Measurements from ENCODE around the gene FAIM2. TPM values are rescaled to one million over a fixed set of nuclear protein-coding genes. Genes with fewer than 3 reads are reported as not detected.

Gene FAIM2
- total RNA-seq, 1 experiment from 2014 or later, result 49.8 TPM

DNA sequence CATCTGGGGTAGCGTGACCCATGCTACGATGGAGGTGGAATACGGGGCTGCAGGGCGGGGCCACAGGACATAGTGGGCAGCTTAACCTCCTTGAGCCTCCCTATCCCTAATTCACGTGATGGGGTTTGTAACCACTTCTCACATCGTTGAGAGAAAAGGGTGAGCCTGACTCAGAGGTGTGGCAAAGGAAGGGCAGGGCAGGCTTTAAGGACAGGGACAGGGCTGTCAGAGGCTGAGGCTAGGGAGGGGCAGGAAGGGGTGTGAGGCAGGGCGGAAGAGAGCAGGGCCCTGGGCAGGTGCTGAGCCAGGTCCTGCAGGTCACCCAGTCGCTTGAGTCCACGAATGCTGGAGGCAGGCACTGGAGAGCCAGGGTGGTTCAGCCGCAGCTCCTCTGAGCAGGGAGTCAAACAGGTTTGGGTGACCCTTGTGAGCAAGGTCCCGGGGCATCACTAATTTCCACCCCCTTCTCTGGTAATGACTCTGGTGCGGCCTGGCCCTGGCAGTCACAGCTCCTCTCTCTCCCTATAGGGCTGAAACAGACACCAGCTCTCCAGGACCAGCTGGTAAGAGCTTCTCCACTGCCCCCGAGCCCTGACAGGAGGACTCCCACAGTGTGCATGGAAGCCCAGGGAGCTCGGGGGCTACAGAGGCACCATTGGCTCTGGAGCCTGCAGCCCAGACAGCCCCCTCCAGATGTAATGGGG lies 39.4 kb upstream of the FAIM2 start:
- H4K20me1 ChIP-seq (ENCODE audit: insufficient read depth, low read depth, low read length), result no peaks in the 10 kb centered on the region

DNA sequence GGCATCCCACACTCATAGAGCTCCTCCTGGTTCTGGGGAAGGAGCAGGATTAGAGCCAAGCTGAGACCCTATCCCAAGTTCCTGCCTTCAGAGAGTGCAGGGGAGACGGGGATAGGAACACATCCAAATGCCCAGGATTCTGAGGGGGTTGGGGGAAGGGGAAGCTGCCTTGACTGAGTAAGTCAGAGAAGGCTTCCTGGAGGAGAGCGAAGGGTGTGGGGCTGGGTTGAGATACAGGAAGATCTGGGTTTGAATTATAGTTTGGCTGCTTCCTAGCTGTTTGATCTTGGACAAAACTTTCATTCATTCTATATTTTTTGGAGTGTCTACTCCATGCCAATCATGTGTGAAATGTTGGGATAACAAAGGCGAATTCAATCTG lies 38.8 kb upstream of the FAIM2 start:
- Histone ChIP-seq H3K27ac (ENCODE audit: low read length) (peak overlapping the region; percentile 99), H3K79me2 (ENCODE audit: low read length) (no peaks in the 10 kb centered on the region), H3K9me3 (ENCODE audit: low read length) (no peaks in the 10 kb centered on the region), H3K4me1 (ENCODE audit: low read length) (peaks cover 97% of the 10 kb centered on the region), H3K4me3 (ENCODE audit: low read length) (peak overlapping the region; percentile 67), H3K9ac (ENCODE audit: low read length) (peak overlapping the region; percentile 87), H2AFZ (ENCODE audit: low read length) (no peak overlapping the region), H3K36me3 (ENCODE audit: insufficient read depth, low read length) (no peaks in the 10 kb centered on the region), H3K4me2 (ENCODE audit: low read depth, low read length, poor library complexity, severe bottlenecking) (peak overlapping the region; percentile 81), H3K9me2 (replicated peaks; ENCODE audit: insufficient read depth, low read length) (no peaks in the 10 kb centered on the region), H4K20me1 (ENCODE audit: insufficient read depth, low read depth, low read length) (no peaks in the 10 kb centered on the region), H3K27me3 (ENCODE audit: low read length) (no peaks in the 10 kb centered on the region)
- peak; percentile 86 for DNase-seq

More for the DNA sequence above, 39.4 kb upstream of the FAIM2 start:
- Histone ChIP-seq H3K27me3 (ENCODE audit: low read length) (no peaks in the 10 kb centered on the region), H3K27ac (ENCODE audit: low read length) (peak overlapping the region; percentile 99), H2AFZ (ENCODE audit: low read length) (no peak overlapping the region), H3K4me2 (ENCODE audit: low read depth, low read length, poor library complexity, severe bottlenecking) (peak overlapping the region; percentile 81), H3K9ac (ENCODE audit: low read length) (peak overlapping the region; percentile 87), H3K9me2 (replicated peaks; ENCODE audit: insufficient read depth, low read length) (no peaks in the 10 kb centered on the region), H3K36me3 (ENCODE audit: insufficient read depth, low read length) (no peaks in the 10 kb centered on the region), H3K79me2 (ENCODE audit: low read length) (no peaks in the 10 kb centered on the region), H3K9me3 (ENCODE audit: low read length) (no peaks in the 10 kb centered on the region), H3K4me3 (ENCODE audit: low read length) (peak overlapping the region; percentile 67), H3K4me1 (ENCODE audit: low read length) (peaks cover 97% of the 10 kb centered on the region)
- DNase-seq, result peak; percentile 94

DNA sequence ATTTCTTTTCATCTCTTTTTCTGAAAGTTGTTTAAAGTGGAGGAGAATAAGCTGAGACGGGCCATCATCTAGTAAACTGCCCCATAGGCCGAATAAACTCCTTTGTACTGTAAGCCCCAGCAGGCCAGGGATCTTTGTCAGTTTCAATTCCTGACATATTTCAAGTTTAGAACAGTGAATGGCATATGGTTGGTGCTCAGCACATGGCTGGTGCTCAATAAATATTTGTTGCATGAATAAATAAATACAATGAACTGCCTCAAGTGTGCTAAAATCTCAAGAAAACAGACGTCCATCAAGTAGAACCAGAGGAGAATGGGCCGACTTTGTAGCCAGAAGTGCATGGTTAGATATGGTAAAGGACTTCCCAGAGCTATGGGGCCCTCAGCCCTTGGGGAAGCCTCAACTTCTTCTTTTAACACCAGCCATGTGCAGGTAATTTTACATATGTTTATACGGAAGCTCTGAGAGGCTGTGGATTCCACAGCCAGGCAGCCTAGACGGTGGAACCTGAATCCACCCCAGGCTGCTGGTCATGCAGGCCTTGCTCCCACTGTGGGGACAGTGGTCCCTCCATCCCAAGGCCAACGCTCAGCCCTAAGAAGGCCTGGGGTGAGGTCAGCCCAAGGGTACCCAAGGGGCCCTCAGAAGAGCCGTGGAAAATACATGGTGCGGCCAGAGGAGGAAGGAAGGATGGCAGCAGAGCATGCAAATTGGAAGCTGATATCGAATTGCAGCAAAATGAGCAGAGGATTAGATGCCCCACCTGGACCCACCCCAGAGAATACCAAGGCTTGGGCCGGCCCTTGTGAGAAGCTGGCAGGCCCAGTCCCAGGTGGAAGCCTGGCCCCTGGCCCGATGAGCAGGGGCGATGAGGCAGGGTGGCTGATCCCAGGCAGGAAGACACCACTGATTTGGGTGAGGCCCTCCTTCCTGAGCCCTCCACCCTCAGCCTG lies 38.1 kb upstream of the FAIM2 start:
- Histone ChIP-seq H3K4me3 (ENCODE audit: low read length) (peak overlapping the region; percentile 67), H3K4me1 (ENCODE audit: low read length) (peaks cover 93% of the 10 kb centered on the region), H3K9ac (ENCODE audit: low read length) (peak overlapping the region; percentile 87), H2AFZ (ENCODE audit: low read length) (no peak overlapping the region), H3K27ac (ENCODE audit: low read length) (peak overlapping the region; percentile 99), H4K20me1 (ENCODE audit: insufficient read depth, low read depth, low read length) (no peaks in the 10 kb centered on the region), H3K79me2 (ENCODE audit: low read length) (no peaks in the 10 kb centered on the region), H3K4me2 (ENCODE audit: low read depth, low read length, poor library complexity, severe bottlenecking) (peak overlapping the region; percentile 81), H3K9me3 (ENCODE audit: low read length) (no peaks in the 10 kb centered on the region), H3K27me3 (ENCODE audit: low read length) (no peaks in the 10 kb centered on the region), H3K36me3 (ENCODE audit: insufficient read depth, low read length) (no peaks in the 10 kb centered on the region), H3K9me2 (replicated peaks; ENCODE audit: insufficient read depth, low read length) (no peaks in the 10 kb centered on the region)
- peak; percentile 97 for DNase-seq

DNA sequence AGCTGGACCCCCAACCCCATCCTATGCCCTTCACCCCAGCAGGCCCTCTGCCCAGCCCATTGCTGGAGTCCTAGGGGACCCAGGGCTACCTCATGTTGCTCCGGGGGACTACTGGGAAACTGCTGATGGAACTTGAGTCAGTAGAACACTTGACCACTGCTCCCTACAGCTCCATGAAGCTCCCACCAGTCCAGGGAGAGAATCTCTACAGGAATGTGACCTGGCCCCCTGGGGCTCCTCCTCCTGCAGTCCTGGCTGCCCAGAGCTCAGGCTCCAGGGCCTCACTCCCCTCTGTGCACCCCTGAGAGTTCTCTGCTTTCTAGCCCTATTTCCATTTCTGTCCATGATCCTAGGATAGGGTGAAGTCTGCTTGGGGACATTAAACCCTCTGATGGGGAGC lies 36.0 kb upstream of the FAIM2 start:
- H3K9ac ChIP-seq (ENCODE audit: low read length), result no peak overlapping the region
- peak overlapping the region; percentile 48 for H3K27ac ChIP-seq (ENCODE audit: low read length)
- H3K9me2 ChIP-seq (replicated peaks; ENCODE audit: insufficient read depth, low read length), result no peaks in the 10 kb centered on the region
- no peaks in the 10 kb centered on the region for H3K9me3 ChIP-seq (ENCODE audit: low read length)
- no peak for DNase-seq
- H3K79me2 ChIP-seq (ENCODE audit: low read length), result no peaks in the 10 kb centered on the region
- H2AFZ ChIP-seq (ENCODE audit: low read length), result no peak overlapping the region
- H4K20me1 ChIP-seq (ENCODE audit: insufficient read depth, low read depth, low read length), result no peaks in the 10 kb centered on the region
- H3K27me3 ChIP-seq (ENCODE audit: low read length), result no peaks in the 10 kb centered on the region
- H3K4me3 ChIP-seq (ENCODE audit: low read length), result no peak overlapping the region
- H3K36me3 ChIP-seq (ENCODE audit: insufficient read depth, low read length), result no peaks in the 10 kb centered on the region
- H3K4me1 ChIP-seq (ENCODE audit: low read length), result peaks cover 73% of the 10 kb centered on the region
- no peak overlapping the region for H3K4me2 ChIP-seq (ENCODE audit: low read depth, low read length, poor library complexity, severe bottlenecking)

DNA sequence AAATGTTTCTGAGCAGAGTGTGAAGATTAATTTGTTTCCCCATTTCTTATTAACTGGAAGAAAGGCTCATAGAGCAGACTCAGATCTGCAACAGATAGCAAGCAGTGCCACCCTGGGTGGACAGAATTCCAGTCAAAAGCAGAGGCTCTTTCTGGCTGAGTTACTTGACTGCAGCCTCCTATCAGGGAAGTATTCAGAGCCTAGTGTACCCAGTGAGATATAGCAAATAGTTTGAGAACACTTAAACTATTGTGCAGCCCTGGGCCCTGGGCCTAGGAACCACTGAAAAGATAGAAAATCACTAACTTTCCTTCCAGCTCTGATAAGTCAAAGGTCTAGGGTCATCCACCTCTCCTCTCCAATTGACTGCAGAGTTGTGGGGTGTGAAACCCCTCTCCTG lies 35.6 kb upstream of the FAIM2 start:
- DNase-seq, result no peak
- no peaks in the 10 kb centered on the region for H3K27me3 ChIP-seq (ENCODE audit: low read length)
- H3K9me3 ChIP-seq (ENCODE audit: low read length), result no peaks in the 10 kb centered on the region
- H3K4me1 ChIP-seq (ENCODE audit: low read length), result peaks cover 71% of the 10 kb centered on the region
- H4K20me1 ChIP-seq (ENCODE audit: insufficient read depth, low read depth, low read length), result no peaks in the 10 kb centered on the region
- H2AFZ ChIP-seq (ENCODE audit: low read length), result no peak overlapping the region
- H3K4me2 ChIP-seq (ENCODE audit: low read depth, low read length, poor library complexity, severe bottlenecking), result no peak overlapping the region
- H3K27ac ChIP-seq (ENCODE audit: low read length), result peak overlapping the region; percentile 48
- H3K9ac ChIP-seq (ENCODE audit: low read length), result no peak overlapping the region
- H3K4me3 ChIP-seq (ENCODE audit: low read length), result no peak overlapping the region
- no peaks in the 10 kb centered on the region for H3K79me2 ChIP-seq (ENCODE audit: low read length)
- H3K9me2 ChIP-seq (replicated peaks; ENCODE audit: insufficient read depth, low read length), result no peaks in the 10 kb centered on the region
- no peaks in the 10 kb centered on the region for H3K36me3 ChIP-seq (ENCODE audit: insufficient read depth, low read length)

DNA sequence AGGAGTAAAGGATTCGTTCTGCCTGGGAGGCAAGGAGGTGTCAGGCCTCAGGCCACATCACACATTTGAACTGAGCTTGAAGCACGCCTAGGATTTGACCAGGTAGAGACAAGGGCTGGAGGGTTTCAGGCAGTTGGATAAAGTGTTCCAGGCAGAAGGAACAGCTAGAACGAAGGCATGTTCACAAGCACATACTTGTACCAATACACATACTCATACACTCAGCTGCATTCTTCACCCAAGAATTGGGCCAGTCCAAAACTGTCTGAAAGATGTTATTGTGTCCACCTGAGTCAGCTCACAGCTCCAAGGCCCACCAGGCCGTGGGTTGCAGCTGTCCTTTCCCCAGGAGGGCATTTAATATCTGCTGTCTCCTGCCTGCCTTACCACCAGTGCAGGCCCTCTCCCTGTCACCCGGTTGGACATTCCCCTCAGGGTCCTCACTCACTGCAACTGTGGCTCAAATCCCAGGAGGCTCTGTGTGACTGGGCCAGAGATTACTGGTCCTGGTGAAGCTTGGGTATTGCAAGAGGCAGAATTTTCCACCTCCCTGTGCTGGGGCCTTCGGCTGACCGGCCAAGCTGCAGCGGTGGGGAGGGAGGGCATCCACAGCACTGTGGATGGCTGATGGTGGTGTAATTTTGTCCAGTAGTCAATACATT lies 34.1 kb upstream of the FAIM2 start:
- Histone ChIP-seq H3K9me3 (ENCODE audit: low read length) (no peaks in the 10 kb centered on the region), H3K36me3 (ENCODE audit: insufficient read depth, low read length) (no peaks in the 10 kb centered on the region), H4K20me1 (ENCODE audit: insufficient read depth, low read depth, low read length) (no peaks in the 10 kb centered on the region), H3K9ac (ENCODE audit: low read length) (no peak overlapping the region), H3K27me3 (ENCODE audit: low read length) (no peaks in the 10 kb centered on the region), H3K27ac (ENCODE audit: low read length) (no peak overlapping the region), H3K79me2 (ENCODE audit: low read length) (no peaks in the 10 kb centered on the region), H3K4me2 (ENCODE audit: low read depth, low read length, poor library complexity, severe bottlenecking) (no peak overlapping the region), H3K4me3 (ENCODE audit: low read length) (no peak overlapping the region), H2AFZ (ENCODE audit: low read length) (no peak overlapping the region), H3K4me1 (ENCODE audit: low read length) (peaks cover 64% of the 10 kb centered on the region), H3K9me2 (replicated peaks; ENCODE audit: insufficient read depth, low read length) (no peaks in the 10 kb centered on the region)
- no peak for DNase-seq

DNA sequence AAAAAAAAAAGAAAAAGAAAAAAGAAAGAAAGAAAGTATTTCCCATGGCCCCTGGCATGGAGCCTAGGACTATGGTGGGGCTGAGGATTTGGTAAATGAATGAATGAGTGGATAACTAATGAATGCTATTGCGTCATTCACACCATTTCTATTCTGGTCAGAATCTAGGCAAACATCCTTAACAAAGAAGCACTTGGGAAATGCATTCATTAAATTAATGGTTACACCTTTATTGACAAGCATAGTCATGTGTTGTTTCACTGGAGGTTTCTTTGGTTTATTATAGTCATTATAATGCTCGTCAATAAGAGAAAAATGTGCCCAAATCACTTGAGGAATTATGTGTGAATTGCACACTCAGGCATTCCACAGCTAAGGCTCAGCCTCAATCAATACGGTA lies 33.2 kb upstream of the FAIM2 start:
- DNase-seq, result no peak
- H3K9me3 ChIP-seq (ENCODE audit: low read length), result no peaks in the 10 kb centered on the region
- no peaks in the 10 kb centered on the region for H4K20me1 ChIP-seq (ENCODE audit: insufficient read depth, low read depth, low read length)
- H3K27me3 ChIP-seq (ENCODE audit: low read length), result no peaks in the 10 kb centered on the region
- no peaks in the 10 kb centered on the region for H3K9me2 ChIP-seq (replicated peaks; ENCODE audit: insufficient read depth, low read length)
- no peak overlapping the region for H3K4me2 ChIP-seq (ENCODE audit: low read depth, low read length, poor library complexity, severe bottlenecking)
- no peak overlapping the region for H3K4me3 ChIP-seq (ENCODE audit: low read length)
- H3K4me1 ChIP-seq (ENCODE audit: low read length), result peaks cover 56% of the 10 kb centered on the region
- no peak overlapping the region for H3K9ac ChIP-seq (ENCODE audit: low read length)
- H2AFZ ChIP-seq (ENCODE audit: low read length), result no peak overlapping the region
- no peaks in the 10 kb centered on the region for H3K79me2 ChIP-seq (ENCODE audit: low read length)
- no peaks in the 10 kb centered on the region for H3K36me3 ChIP-seq (ENCODE audit: insufficient read depth, low read length)
- H3K27ac ChIP-seq (ENCODE audit: low read length), result no peak overlapping the region

DNA sequence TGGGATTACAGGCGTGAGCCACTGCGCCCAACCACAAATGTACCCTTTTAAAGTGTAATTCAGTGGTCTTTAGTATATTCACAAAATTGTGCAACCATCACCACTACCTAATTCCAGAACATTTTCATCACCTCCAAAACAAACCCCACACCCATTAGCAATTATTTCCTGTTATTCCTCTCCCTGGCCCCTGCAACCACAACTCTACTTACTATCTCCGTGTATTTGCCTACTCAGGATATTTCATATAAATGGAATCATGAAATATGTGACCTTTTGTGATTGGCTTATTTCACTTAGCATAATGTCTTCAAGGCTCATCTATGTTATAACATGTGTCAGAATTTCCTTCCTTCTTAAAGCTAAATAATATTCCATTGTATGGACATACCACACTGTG lies 30.8 kb upstream of the FAIM2 start:
- H3K9me3 ChIP-seq (ENCODE audit: low read length), result no peaks in the 10 kb centered on the region
- H4K20me1 ChIP-seq (ENCODE audit: insufficient read depth, low read depth, low read length), result no peaks in the 10 kb centered on the region
- no peak overlapping the region for H3K9ac ChIP-seq (ENCODE audit: low read length)
- no peaks in the 10 kb centered on the region for H3K36me3 ChIP-seq (ENCODE audit: insufficient read depth, low read length)
- H3K4me1 ChIP-seq (ENCODE audit: low read length), result peaks cover 32% of the 10 kb centered on the region
- no peaks in the 10 kb centered on the region for H3K9me2 ChIP-seq (replicated peaks; ENCODE audit: insufficient read depth, low read length)
- H2AFZ ChIP-seq (ENCODE audit: low read length), result no peak overlapping the region
- H3K4me3 ChIP-seq (ENCODE audit: low read length), result no peak overlapping the region
- H3K79me2 ChIP-seq (ENCODE audit: low read length), result no peaks in the 10 kb centered on the region
- H3K4me2 ChIP-seq (ENCODE audit: low read depth, low read length, poor library complexity, severe bottlenecking), result no peak overlapping the region
- no peak for DNase-seq
- no peak overlapping the region for H3K27ac ChIP-seq (ENCODE audit: low read length)
- H3K27me3 ChIP-seq (ENCODE audit: low read length), result no peaks in the 10 kb centered on the region
